HepG2 (cell line): ENCODE results near the gene ABCB4. TPM values are rescaled to one million over a fixed set of nuclear protein-coding genes. Genes with fewer than 3 reads are reported as not detected.
A peak's percentile ranks its signal among the peaks of the same experiment; 100 is the strongest.

Source experiments
- CEBPB ChIP-seq: IDR thresholded peaks from 2 replicates; pipeline ENCODE4 v1.6.1; 2011; ENCODE audit warnings: low read depth, low read length, improper control_type of control experiment, borderline replicate concordance
- FOSL1 ChIP-seq: sonication (generic); formaldehyde crosslinking; IDR thresholded peaks from 2 replicates; pipeline ENCODE4 v1.9.0; 2021; ENCODE audit warnings: missing genetic modification reagents, borderline replicate concordance
- HMG20A ChIP-seq: IDR thresholded peaks from 2 replicates; pipeline ENCODE4 v1.6.1; 2016; ENCODE audit warnings: borderline replicate concordance
- MEF2D ChIP-seq: sonication (generic); formaldehyde crosslinking; IDR thresholded peaks from 2 replicates; pipeline ENCODE4 v1.5.1; 2020; ENCODE audit warnings: mild to moderate bottlenecking, missing genetic modification reagents
- NCOR1 ChIP-seq: fragments of 200-600 bp; sonication (generic); IDR thresholded peaks from 2 replicates; pipeline ENCODE4 v1.7.0; 2017; ENCODE audit warnings: antibody characterized with exemption, low read length, borderline replicate concordance
- NR2F1 ChIP-seq, 2 experiments: fragments of 450-650 bp in 1 of 2; formaldehyde crosslinking in 1 of 2; IDR thresholded peaks; 2 replicates each; pipeline versions ENCODE4 v1.5.0 to v1.6.1; 2016 to 2020; ENCODE audit warnings: mild to moderate bottlenecking in 1 of 2, missing compliant biosample characterization in 1 of 2, missing genetic modification reagents in 1 of 2, moderate library complexity in 1 of 2
- TCF7 ChIP-seq: sonication (generic); IDR thresholded peaks from 2 replicates; pipeline ENCODE4 v1.6.1; 2016; ENCODE audit warnings: antibody characterized with exemption, low read depth
- TRAFD1 ChIP-seq: sonication (generic); formaldehyde crosslinking; IDR thresholded peaks from 2 replicates; pipeline ENCODE4 v1.5.1; 2020; ENCODE audit warnings: missing genetic modification reagents, mild to moderate bottlenecking, borderline replicate concordance
- ZNF362 ChIP-seq: sonication (generic); formaldehyde crosslinking; IDR thresholded peaks from 2 replicates; pipeline ENCODE4 v1.4.0; 2020; ENCODE audit warnings: missing genetic modification reagents, mild to moderate bottlenecking, borderline replicate concordance
- ZNF678 ChIP-seq: sonication (generic); formaldehyde crosslinking; IDR thresholded peaks from 2 replicates; pipeline ENCODE4 v1.4.0; 2020; ENCODE audit warnings: mild to moderate bottlenecking, missing genetic modification reagents
- ZNF710 ChIP-seq: sonication (generic); formaldehyde crosslinking; IDR thresholded peaks from 2 replicates; pipeline ENCODE4 v1.5.0; 2020; ENCODE audit warnings: mild to moderate bottlenecking, missing genetic modification reagents, borderline replicate concordance
- polyA plus RNA-seq, 8 experiments: library from polyadenylated mRNA; depleted of rRNA in 3 of 8; stranded (reverse) in 7 of 8; unstranded in 1 of 8; fragments of >200 nt; fragmentation: Illumina TruSeq in 4 of 8; extraction: Trizol in 4 of 8; gene quantifications; 2 replicates each; pipeline versions ENCODE4 v1.2.1 to v1.2.3, GENCODE V29; 2011 to 2016; ENCODE audit warnings: low read depth in 4 of 8, missing spikeins in 1 of 8, mixed read lengths in 1 of 8; ENCODE audit not compliant: insufficient read depth in 1 of 8
- total RNA-seq, 5 experiments: library from RNA; depleted of rRNA; stranded (reverse); fragments of >200 nt; fragmentation: Illumina TruSeq; extraction: Trizol; gene quantifications; 2 replicates each; pipeline ENCODE4 v1.2.3, GENCODE V29; 2016; ENCODE audit warnings: low read depth in 1 of 5
- TF ChIP-seq, protein P1 (sequence below): IDR thresholded peaks from 2 replicates; pipeline ENCODE4 v1.4.0; 2020; ENCODE audit warnings: mild to moderate bottlenecking, missing genetic modification reagents
- TF ChIP-seq, protein P2 (sequence below), 2 experiments: fragments of 450-650 bp in 1 of 2; sonication (generic) in 1 of 2; formaldehyde crosslinking; IDR thresholded peaks; 2 replicates each; pipeline versions ENCODE4 v1.5.0 to v1.8.0; 2020 to 2022; ENCODE audit warnings: mild to moderate bottlenecking in 1 of 2, missing genetic modification reagents in 1 of 2

The ABCB4 gene
- total and polyA plus RNA-seq, 2 of the 13 experiments (the other 11 are each of a cell fraction or from before 2014, with no cell fraction given): 18.0 to 32.4 TPM

DNA sequence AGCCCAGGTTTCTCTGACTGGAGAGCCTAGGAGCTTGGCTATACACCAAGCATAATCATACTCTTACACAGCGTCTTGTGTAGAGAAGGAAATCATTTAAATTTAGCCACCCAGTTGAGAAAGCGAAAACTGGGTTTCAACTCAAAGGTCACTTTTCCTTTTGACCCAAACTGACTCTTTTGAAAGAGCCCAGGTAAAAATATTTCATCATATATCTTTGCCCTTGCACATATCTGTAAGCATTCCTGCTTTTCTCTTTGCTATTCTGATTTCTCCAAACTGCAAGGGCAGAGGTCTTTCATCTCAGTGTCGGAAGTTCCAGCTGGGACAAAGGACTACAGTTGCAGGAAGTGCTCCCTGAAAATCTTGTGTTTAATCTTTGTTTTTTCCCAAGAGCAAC lies 22.0 kb upstream of the ABCB4 start (continued):
- no peak for TF ChIP-seq TRAFD1
- TF ChIP-seq ZNF678: no peak
- peak; percentile 45; the same call in 1 of the 2 replicates for TF ChIP-seq ZNF710 (CRISPR knock-in tag)
- TF ChIP-seq HMG20A (CRISPR knock-in tag): peak; percentile 63; the same call in 1 of the 2 replicates
- TF ChIP-seq, protein P1, sequence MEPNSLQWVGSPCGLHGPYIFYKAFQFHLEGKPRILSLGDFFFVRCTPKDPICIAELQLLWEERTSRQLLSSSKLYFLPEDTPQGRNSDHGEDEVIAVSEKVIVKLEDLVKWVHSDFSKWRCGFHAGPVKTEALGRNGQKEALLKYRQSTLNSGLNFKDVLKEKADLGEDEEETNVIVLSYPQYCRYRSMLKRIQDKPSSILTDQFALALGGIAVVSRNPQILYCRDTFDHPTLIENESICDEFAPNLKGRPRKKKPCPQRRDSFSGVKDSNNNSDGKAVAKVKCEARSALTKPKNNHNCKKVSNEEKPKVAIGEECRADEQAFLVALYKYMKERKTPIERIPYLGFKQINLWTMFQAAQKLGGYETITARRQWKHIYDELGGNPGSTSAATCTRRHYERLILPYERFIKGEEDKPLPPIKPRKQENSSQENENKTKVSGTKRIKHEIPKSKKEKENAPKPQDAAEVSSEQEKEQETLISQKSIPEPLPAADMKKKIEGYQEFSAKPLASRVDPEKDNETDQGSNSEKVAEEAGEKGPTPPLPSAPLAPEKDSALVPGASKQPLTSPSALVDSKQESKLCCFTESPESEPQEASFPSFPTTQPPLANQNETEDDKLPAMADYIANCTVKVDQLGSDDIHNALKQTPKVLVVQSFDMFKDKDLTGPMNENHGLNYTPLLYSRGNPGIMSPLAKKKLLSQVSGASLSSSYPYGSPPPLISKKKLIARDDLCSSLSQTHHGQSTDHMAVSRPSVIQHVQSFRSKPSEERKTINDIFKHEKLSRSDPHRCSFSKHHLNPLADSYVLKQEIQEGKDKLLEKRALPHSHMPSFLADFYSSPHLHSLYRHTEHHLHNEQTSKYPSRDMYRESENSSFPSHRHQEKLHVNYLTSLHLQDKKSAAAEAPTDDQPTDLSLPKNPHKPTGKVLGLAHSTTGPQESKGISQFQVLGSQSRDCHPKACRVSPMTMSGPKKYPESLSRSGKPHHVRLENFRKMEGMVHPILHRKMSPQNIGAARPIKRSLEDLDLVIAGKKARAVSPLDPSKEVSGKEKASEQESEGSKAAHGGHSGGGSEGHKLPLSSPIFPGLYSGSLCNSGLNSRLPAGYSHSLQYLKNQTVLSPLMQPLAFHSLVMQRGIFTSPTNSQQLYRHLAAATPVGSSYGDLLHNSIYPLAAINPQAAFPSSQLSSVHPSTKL (CRISPR knock-in tag): peak; percentile 85
- TF ChIP-seq, protein P2, sequence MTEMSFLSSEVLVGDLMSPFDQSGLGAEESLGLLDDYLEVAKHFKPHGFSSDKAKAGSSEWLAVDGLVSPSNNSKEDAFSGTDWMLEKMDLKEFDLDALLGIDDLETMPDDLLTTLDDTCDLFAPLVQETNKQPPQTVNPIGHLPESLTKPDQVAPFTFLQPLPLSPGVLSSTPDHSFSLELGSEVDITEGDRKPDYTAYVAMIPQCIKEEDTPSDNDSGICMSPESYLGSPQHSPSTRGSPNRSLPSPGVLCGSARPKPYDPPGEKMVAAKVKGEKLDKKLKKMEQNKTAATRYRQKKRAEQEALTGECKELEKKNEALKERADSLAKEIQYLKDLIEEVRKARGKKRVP (CRISPR knock-in tag; IDR thresholded peaks at IDR 0.05): peak in 1 of 2 experiments; percentile 91; a peak in 2 of 4 replicates
- TF ChIP-seq TCF7: peak; percentile 74
- TF ChIP-seq NR2F1 (CRISPR knock-in tag; IDR thresholded peaks at IDR 0.05): peak in 1 of 2 experiments; percentile 54; a peak in 2 of 4 replicates
- TF ChIP-seq ZNF362 (CRISPR knock-in tag): no peak
- TF ChIP-seq NCOR1: 0 out of 2 replicates have a peak, but pooled peaks have one; percentile 49
- TF ChIP-seq CEBPB: peak; percentile 94
- TF ChIP-seq MEF2D (CRISPR knock-in tag): 0 out of 2 replicates have a peak, but pooled peaks have one; percentile 31
- TF ChIP-seq FOSL1 (CRISPR knock-in tag): no peak
